ENCODE data around the gene LMF2. TPM values are rescaled to one million over a fixed set of nuclear protein-coding genes. Genes with fewer than 3 reads are reported as not detected.
"Not testable (repeated sequence)": the region's sequence is repeated elsewhere in the genome, so short reads cannot be mapped to it uniquely, and the experiment has no call there.

The LMF2 gene
- total and polyA plus RNA-seq, 3 experiments from 2014 or later, result 33.6 to 89.4 (median 88.6) TPM

GRCh38 chr22:50544078-50544745, 36.7 kb upstream of the LMF2 start:
- H3K36me3 Mint-ChIP-seq, result no peaks in the 10 kb centered on the region
- H3K4me1 Mint-ChIP-seq, result peaks cover 39 to 55% (median 44%) of the 10 kb centered on the region in 3 donors
- Histone ChIP-seq H3K4me1 (ENCODE audit: insufficient read depth, low read length) (peaks cover 41% of the 10 kb centered on the region), H3K36me3 (ENCODE audit: insufficient read depth, low read length) (no peaks in the 10 kb centered on the region), H3K9me3 (ENCODE audit: low read length) (no peaks in the 10 kb centered on the region), H3K4me3 (ENCODE audit: low read length) (peak overlapping the region; percentile 77), H3K27me3 (ENCODE audit: insufficient read depth, low read length, poor library complexity, severe bottlenecking) (no peaks in the 10 kb centered on the region), H3K27ac (ENCODE audit: low read depth, low read length) (peak overlapping the region; percentile 33)
- no peaks in the 10 kb centered on the region for H3K27me3 Mint-ChIP-seq
- peak overlapping the region; percentile 60 to 85 (median 71) for H3K4me3 Mint-ChIP-seq
- CTCF ChIA-PET, result interaction anchor here (0.7 to 5.8 kb wide), 7 partner anchors 8 to 76 kb away, joined by 3 to 86 read pairs (median 4); partner anchors contain the start of genes SCO2, SYCE3 and TYMP
- DNase-seq, result peak; percentile 72 to 87 (median 78)
- H3K9me3 Mint-ChIP-seq, result no peaks in the 10 kb centered on the region
- H3K27ac Mint-ChIP-seq, result peak overlapping the region; percentile 74 to 99 (median 91)
- POLR2A ChIA-PET, result interaction anchor here (0.6 to 1.8 kb wide), 6 partner anchors 13 to 77 kb away, joined by 3 to 8 read pairs (median 4); partner anchors contain the start of genes LMF2, NCAPH2 and SCO2

- Histone ChIP-seq H3K9me3 (ENCODE audit: low read length) (no peaks in the 10 kb centered on the region), H3K27me3 (ENCODE audit: insufficient read depth, low read length, poor library complexity, severe bottlenecking) (no peaks in the 10 kb centered on the region), H3K4me3 (ENCODE audit: low read length) (no peak overlapping the region), H3K27ac (ENCODE audit: low read depth, low read length) (no peak overlapping the region), H3K4me1 (ENCODE audit: insufficient read depth, low read length) (peaks cover 43% of the 10 kb centered on the region), H3K36me3 (ENCODE audit: insufficient read depth, low read length) (no peaks in the 10 kb centered on the region)
- POLR2A ChIA-PET, result no interaction called here
- H3K4me3 Mint-ChIP-seq, result peak overlapping the region in 4 of 7 donors; percentile 37 to 49 (median 46)
- H3K36me3 Mint-ChIP-seq, result no peaks in the 10 kb centered on the region
- DNase-seq, result peak in 1 of 5 donors; percentile 43
- CTCF ChIA-PET, result interaction anchor here (0.6 to 1.6 kb wide), 3 partner anchors 17 to 23 kb away, joined by 3 to 9 read pairs (median 4); partner anchors contain the start of genes SCO2 and SYCE3
- no peaks in the 10 kb centered on the region for H3K9me3 Mint-ChIP-seq
- peaks cover 43 to 61% (median 57%) of the 10 kb centered on the region in 3 donors for H3K4me1 Mint-ChIP-seq
- H3K27me3 Mint-ChIP-seq, result peaks cover 0 to 2% of the 10 kb centered on the region in 2 donors
- peak overlapping the region in 7 of 8 donors; percentile 3 to 99 (median 82) for H3K27ac Mint-ChIP-seq
Measured at GRCh38 chr22:50542416-50542927, 35.0 kb upstream of the LMF2 start.

GRCh38 chr22:50541667-50542026, 34.1 kb upstream of the LMF2 start:
- H3K36me3 Mint-ChIP-seq; H3K27me3 ChIP-seq (ENCODE audit: insufficient read depth, low read length, poor library complexity, severe bottlenecking); H3K9me3 Mint-ChIP-seq; H3K4me3 Mint-ChIP-seq; H3K36me3 ChIP-seq (ENCODE audit: insufficient read depth, low read length); H3K27me3 Mint-ChIP-seq; H3K4me3 ChIP-seq (ENCODE audit: low read length); POLR2A ChIA-PET; H3K9me3 ChIP-seq (ENCODE audit: low read length); H3K27ac ChIP-seq (ENCODE audit: low read depth, low read length): not testable (repeated sequence)
- Mint-ChIP-seq H3K27ac (peak overlapping the region in 7 of 8 donors; percentile 32 to 99 (median 93)), H3K4me1 (peaks cover 43 to 59% (median 57%) of the 10 kb centered on the region in 3 donors)
- peak in 1 of 5 donors; percentile 42 for DNase-seq
- peaks cover 43% of the 10 kb centered on the region for H3K4me1 ChIP-seq (ENCODE audit: insufficient read depth, low read length)
- CTCF ChIA-PET, result interaction anchor here (1.1 to 4.6 kb wide), 4 partner anchors 15 to 79 kb away, joined by 4 to 80 read pairs (median 14); partner anchors contain the start of genes SCO2 and SYCE3

GRCh38 chr22:50540381-50540780, 32.9 kb upstream of the LMF2 start:
- peak overlapping the region in 4 of 7 donors; percentile 5 to 37 (median 14) for H3K4me3 Mint-ChIP-seq
- DNase-seq, result no peak
- ChIA-PET CTCF (interaction anchor here (1.4 to 6.5 kb wide), 8 partner anchors 8 to 80 kb away, joined by 3 to 80 read pairs (median 11); partner anchors contain the start of genes LMF2, NCAPH2, SCO2 and SYCE3), POLR2A (interaction anchor here (1.1 to 3.7 kb wide), 5 partner anchors 7 to 32 kb away, joined by 4 to 81 read pairs (median 21); partner anchors contain the start of genes LMF2, NCAPH2, SCO2 and SYCE3)
- H3K36me3 Mint-ChIP-seq, result no peaks in the 10 kb centered on the region
- H3K4me1 Mint-ChIP-seq, result peaks cover 36 to 49% (median 47%) of the 10 kb centered on the region in 3 donors
- Histone ChIP-seq H3K27ac (ENCODE audit: low read depth, low read length) (peak overlapping the region; percentile 98), H3K4me3 (ENCODE audit: low read length) (no peak overlapping the region), H3K4me1 (ENCODE audit: insufficient read depth, low read length) (peaks cover 36% of the 10 kb centered on the region), H3K9me3 (ENCODE audit: low read length) (no peaks in the 10 kb centered on the region), H3K27me3 (ENCODE audit: insufficient read depth, low read length, poor library complexity, severe bottlenecking) (no peaks in the 10 kb centered on the region), H3K36me3 (ENCODE audit: insufficient read depth, low read length) (no peaks in the 10 kb centered on the region)
- H3K27ac Mint-ChIP-seq, result peak overlapping the region; percentile 86 to 99 (median 96)
- H3K27me3 Mint-ChIP-seq, result peaks cover 0 to 2% of the 10 kb centered on the region in 2 donors
- no peaks in the 10 kb centered on the region for H3K9me3 Mint-ChIP-seq

- peaks cover 19% of the 10 kb centered on the region for H3K4me1 ChIP-seq (ENCODE audit: insufficient read depth, low read length)
- CTCF ChIA-PET, result interaction anchor here (1.0 to 6.5 kb wide), 5 partner anchors 8 to 29 kb away, joined by 3 to 80 read pairs (median 14); partner anchors contain the start of genes LMF2, NCAPH2, SCO2 and SYCE3
- H3K36me3 ChIP-seq (ENCODE audit: insufficient read depth, low read length), result no peaks in the 10 kb centered on the region
- H3K27ac ChIP-seq (ENCODE audit: low read depth, low read length), result no peak overlapping the region
- Mint-ChIP-seq H3K27ac (peak overlapping the region; percentile 54 to 99 (median 95)), H3K4me3 (peak overlapping the region in 3 of 7 donors; percentile 9 to 46 (median 33)), H3K9me3 (no peaks in the 10 kb centered on the region), H3K36me3 (no peaks in the 10 kb centered on the region), H3K27me3 (peaks cover 0 to 2% of the 10 kb centered on the region in 2 donors), H3K4me1 (peaks cover 30 to 38% (median 35%) of the 10 kb centered on the region in 3 donors)
- H3K9me3 ChIP-seq (ENCODE audit: low read length), result no peaks in the 10 kb centered on the region
- POLR2A ChIA-PET, result interaction anchor here (0.6 to 3.7 kb wide), 2 partner anchors 11 to 296 kb away, joined by 3 to 81 read pairs; partner anchors contain the start of gene SCO2
- no peaks in the 10 kb centered on the region for H3K27me3 ChIP-seq (ENCODE audit: insufficient read depth, low read length, poor library complexity, severe bottlenecking)
- no peak overlapping the region for H3K4me3 ChIP-seq (ENCODE audit: low read length)
- no peak for DNase-seq
Measured at GRCh38 chr22:50537765-50538164, 30.3 kb upstream of the LMF2 start.

GRCh38 chr22:50536226-50536625, 28.7 kb upstream of the LMF2 start:
- H3K27ac Mint-ChIP-seq, result no peak overlapping the region
- Histone ChIP-seq H3K27ac (ENCODE audit: low read depth, low read length) (no peak overlapping the region), H3K4me3 (ENCODE audit: low read length) (no peak overlapping the region), H3K36me3 (ENCODE audit: insufficient read depth, low read length) (no peaks in the 10 kb centered on the region), H3K9me3 (ENCODE audit: low read length) (no peaks in the 10 kb centered on the region), H3K27me3 (ENCODE audit: insufficient read depth, low read length, poor library complexity, severe bottlenecking) (no peaks in the 10 kb centered on the region), H3K4me1 (ENCODE audit: insufficient read depth, low read length) (peaks cover 21% of the 10 kb centered on the region)
- H3K4me3 Mint-ChIP-seq, result no peak overlapping the region
- ChIA-PET CTCF (interaction anchor here (0.6 to 6.5 kb wide), 6 partner anchors 9 to 85 kb away, joined by 3 to 47 read pairs (median 3); partner anchors contain the start of genes SCO2 and SYCE3), POLR2A (no interaction called here)
- no peak for DNase-seq
- peaks cover 0 to 2% of the 10 kb centered on the region in 2 donors for H3K27me3 Mint-ChIP-seq
- no peaks in the 10 kb centered on the region for H3K9me3 Mint-ChIP-seq
- H3K36me3 Mint-ChIP-seq, result no peaks in the 10 kb centered on the region
- H3K4me1 Mint-ChIP-seq, result peaks cover 28 to 37% (median 35%) of the 10 kb centered on the region in 3 donors

GRCh38 chr22:50535113-50535512, 27.6 kb upstream of the LMF2 start:
- Mint-ChIP-seq H3K36me3 (peaks cover 0 to 1% (median 0%) of the 10 kb centered on the region in 3 donors), H3K27me3 (peaks cover 0 to 2% of the 10 kb centered on the region in 2 donors), H3K27ac (no peak overlapping the region), H3K9me3 (no peaks in the 10 kb centered on the region), H3K4me3 (no peak overlapping the region), H3K4me1 (peaks cover 23 to 30% (median 28%) of the 10 kb centered on the region in 3 donors)
- Histone ChIP-seq H3K4me3 (ENCODE audit: low read length) (no peak overlapping the region), H3K36me3 (ENCODE audit: insufficient read depth, low read length) (no peaks in the 10 kb centered on the region), H3K27ac (ENCODE audit: low read depth, low read length) (no peak overlapping the region), H3K27me3 (ENCODE audit: insufficient read depth, low read length, poor library complexity, severe bottlenecking) (no peaks in the 10 kb centered on the region), H3K4me1 (ENCODE audit: insufficient read depth, low read length) (peaks cover 27% of the 10 kb centered on the region), H3K9me3 (ENCODE audit: low read length) (no peaks in the 10 kb centered on the region)
- CTCF ChIA-PET, result interaction anchor here (1.1 to 6.5 kb wide), 5 partner anchors 9 to 86 kb away, joined by 3 to 47 read pairs (median 4); partner anchors contain the start of genes SCO2 and SYCE3
- DNase-seq, result peak in 1 of 5 donors; percentile 20
- POLR2A ChIA-PET, result interaction anchor here (0.6 kb wide), 1 partner anchor 27 kb away, joined by 3 read pairs; the partner anchor contains the start of gene LMF2
